MM.1S (cell line): Measurements from ENCODE around the gene MS4A4A.

ENCODE experiments used
- CTCF ChIP-seq: fragments of 300-600 bp; sonication (generic); IDR thresholded peaks from 2 replicates; pipeline ENCODE4 v1.5.1; 2016; ENCODE audit warnings: antibody characterized with exemption, low read length, mixed read lengths
- EZH2phosphoT487 ChIP-seq: fragments of 300-600 bp; sonication (generic); IDR thresholded peaks from 2 replicates; pipeline ENCODE4 v1.6.1; 2018; ENCODE audit warnings: antibody characterized with exemption, low read length

DNA sequence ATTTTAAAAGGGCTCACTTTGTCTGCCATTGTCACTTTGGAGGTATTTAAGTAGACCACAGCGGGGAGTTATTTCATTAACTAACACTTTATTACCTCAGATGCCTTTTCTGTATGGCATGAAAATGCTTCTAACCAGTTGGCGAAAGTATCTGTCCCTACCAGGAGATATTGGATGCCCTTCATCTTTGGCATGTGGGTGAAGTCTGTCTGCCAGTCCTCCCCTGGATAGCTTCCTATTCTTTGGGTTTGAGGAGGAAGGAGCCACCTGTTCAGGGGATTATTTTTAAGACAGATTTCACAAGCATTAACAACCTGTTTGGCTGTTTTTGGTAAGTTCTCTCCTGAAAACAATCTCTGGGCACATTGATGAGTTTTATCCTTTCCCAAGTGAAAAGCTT, 63.7 kb downstream of the MS4A4A start:
- TF ChIP-seq EZH2phosphoT487 (no peak), CTCF (no peak)
